Endothelial cell of umbilical vein (primary cell): ENCODE data around the gene ARID2. TPM values are rescaled to one million over a fixed set of nuclear protein-coding genes. Genes with fewer than 3 reads are reported as not detected.

Source experiments
- BruUV-seq: library from RNA; stranded (reverse); fragments of 400-500 nt; replicated peaks from 2 replicates; lab custom pipeline; 2021; lab: Mats Ljungman, UMichigan
- CTCF ChIA-PET: fragments of 300-600, 350-600 bp; sonication (Branson Sonifier 250); formaldehyde crosslinking; loops from one replicate; lab custom pipeline; 2021; ENCODE audit warnings: antibody characterized with exemption, inconsistent platforms; lab: Charles Lee
- POLR2A ChIA-PET: fragments of 300-600, 350-600 bp; sonication (Branson Sonifier 250); formaldehyde crosslinking; loops from one replicate; lab custom pipeline; 2021; ENCODE audit warnings: antibody characterized with exemption, inconsistent platforms; lab: Charles Lee
- DNase-seq: peaks from one replicate; pipeline ENCODE4 v3.0.0-alpha.2; 2011; ENCODE audit warnings: low read depth, low spot score
- FAIRE-seq: peaks from 2 replicates; lab custom pipeline; 2011; peaks lifted over from hg19 to GRCh38; lab: Jason Lieb, UNC
- H2AFZ ChIP-seq: 2 replicates; pipeline ENCODE4 v1.6.0; 2012; ENCODE audit warnings: low read depth, low read length, control low read depth, inconsistent platforms
- H3K27ac ChIP-seq: 2 replicates; pipeline ENCODE4 v1.5.1; 2011; ENCODE audit warnings: low read depth, mild to moderate bottlenecking, control low read depth, low read length, moderate library complexity; ENCODE audit not compliant: insufficient read depth
- H3K27me3 ChIP-seq, 2 experiments: 2 replicates each; pipeline versions ENCODE4 v1.6.0 to v1.6.1; 2011; ENCODE audit warnings: low read length in 2 of 2, mixed read lengths in 1 of 2; ENCODE audit not compliant: control insufficient read depth in 2 of 2, insufficient read depth in 2 of 2
- H3K36me3 ChIP-seq, 2 experiments: 2 replicates in 1 of 2; 3 replicates in 1 of 2; pipeline ENCODE4 v1.5.1; 2011; ENCODE audit warnings: low read length in 2 of 2, mild to moderate bottlenecking in 1 of 2, moderate library complexity in 1 of 2; ENCODE audit not compliant: control insufficient read depth in 2 of 2, insufficient read depth in 2 of 2; ENCODE audit errors: extremely low read depth in 1 of 2
- H3K4me1 ChIP-seq: 3 replicates; pipeline ENCODE4 v1.5.1; 2011; ENCODE audit warnings: mild to moderate bottlenecking, low read length; ENCODE audit not compliant: control insufficient read depth, insufficient read depth; ENCODE audit errors: extremely low read depth
- H3K4me2 ChIP-seq: 2 replicates; pipeline ENCODE4 v1.6.1; 2011; ENCODE audit warnings: low read length, control low read depth, mixed read lengths; ENCODE audit not compliant: insufficient read depth
- H3K4me3 ChIP-seq, 3 experiments: fragments of 200-600 bp in 1 of 3; sonication (generic), shearing (Covaris generic) in 1 of 3; replicated peaks in 1 of 3; 2 replicates each; pipeline ENCODE4 v1.5.1; 2011 to 2016; ENCODE audit warnings: control low read depth in 3 of 3, low read length in 3 of 3, mild to moderate bottlenecking in 2 of 3, inconsistent platforms in 1 of 3, low read depth in 1 of 3, moderate library complexity in 1 of 3; ENCODE audit not compliant: insufficient read depth in 1 of 3
- H3K79me2 ChIP-seq: 2 replicates; pipeline ENCODE4 v1.6.0; 2012; ENCODE audit warnings: low read length, inconsistent platforms; ENCODE audit not compliant: control insufficient read depth, insufficient read depth
- H3K9ac ChIP-seq: replicated peaks from 2 replicates; pipeline ENCODE3; 2011; ENCODE audit warnings: low read length, control low read depth; ENCODE audit not compliant: insufficient read depth; ENCODE audit errors: extremely low read depth
- H3K9me1 ChIP-seq: replicated peaks from 3 replicates; pipeline ENCODE4 v1.6.0; 2011; ENCODE audit warnings: mild to moderate bottlenecking, low read length; ENCODE audit not compliant: control insufficient read depth, insufficient read depth; ENCODE audit errors: extremely low read depth
- H3K9me3 ChIP-seq: replicated peaks from 2 replicates; pipeline ENCODE4 v1.5.1; 2012; ENCODE audit warnings: low read length, inconsistent platforms; ENCODE audit not compliant: control insufficient read depth, insufficient read depth
- H4K20me1 ChIP-seq: replicated peaks from 2 replicates; pipeline ENCODE3; 2011; ENCODE audit warnings: mild to moderate bottlenecking, low read length; ENCODE audit not compliant: control insufficient read depth, insufficient read depth; ENCODE audit errors: extremely low read depth
- CTCF ChIP-seq, 2 donors: IDR thresholded peaks; 1 replicate in 1 of 2; 2 replicates in 1 of 2; pipeline ENCODE4 v1.5.1; 2011; ENCODE audit warnings: low read length in 2 of 2, mild to moderate bottlenecking in 2 of 2, moderate library complexity in 2 of 2, control low read depth in 1 of 2, inconsistent platforms in 1 of 2, low read depth in 1 of 2; ENCODE audit not compliant: insufficient read depth in 1 of 2; ENCODE audit errors: extremely low read depth in 1 of 2
- EZH2 ChIP-seq: IDR thresholded peaks from 2 replicates; pipeline ENCODE4 v1.6.1; 2012; ENCODE audit warnings: borderline replicate concordance, low read depth, mild to moderate bottlenecking, moderate library complexity, low read length, inconsistent platforms; ENCODE audit not compliant: severe bottlenecking
- FOS ChIP-seq: IDR thresholded peaks from 2 replicates; pipeline ENCODE4 v1.6.1; 2011; ENCODE audit warnings: mild to moderate bottlenecking, low read length, moderate library complexity, borderline replicate concordance; ENCODE audit not compliant: insufficient read depth
- GATA2 ChIP-seq: IDR thresholded peaks from 2 replicates; pipeline ENCODE4 v1.7.0; 2011; ENCODE audit warnings: low read depth, mild to moderate bottlenecking, moderate library complexity, mixed read lengths, low read length; ENCODE audit not compliant: insufficient read length, insufficient read depth
- JUN ChIP-seq: IDR thresholded peaks from 2 replicates; pipeline ENCODE4 v1.6.1; 2011; ENCODE audit warnings: borderline replicate concordance, low read depth; ENCODE audit not compliant: insufficient read length, insufficient read depth
- MAX ChIP-seq: IDR thresholded peaks from 2 replicates; pipeline ENCODE4 v1.6.1; 2011; ENCODE audit not compliant: insufficient read depth, insufficient read length
- MYC ChIP-seq: IDR thresholded peaks from one replicate; pipeline ENCODE4 v1.6.1; 2011; ENCODE audit warnings: mild to moderate bottlenecking, low read depth, low read length
- POLR2A ChIP-seq: IDR thresholded peaks from 2 replicates; pipeline ENCODE4 v1.6.1; 2012; ENCODE audit warnings: low read depth, mild to moderate bottlenecking, control low read depth, low read length
- POLR2AphosphoS5 ChIP-seq: IDR thresholded peaks from 2 replicates; pipeline ENCODE4 v1.6.1; 2012; ENCODE audit warnings: low read depth, mild to moderate bottlenecking, control low read depth, low read length, moderate library complexity; ENCODE audit not compliant: insufficient read depth
- dilution Hi-C: fragments of 300-500 bp; cut with MboI; formaldehyde crosslinking; loops from one replicate; pipeline ENCODE4 v1.15.0; 2019; ENCODE audit warnings: low sequenced_read_pairs; ENCODE audit not compliant: extremely low pct_ligation_motif_present
- intact Hi-C: fragments of 100-400 bp; cut with micrococcal nuclease; formaldehyde crosslinking; loops from one replicate; pipeline ENCODE4 v1.10.0; 2022
- polyA plus RNA-seq, 4 experiments: library from polyadenylated mRNA; depleted of rRNA in 3 of 4; stranded (reverse) in 3 of 4; unstranded in 1 of 4; fragments of >200 nt; gene quantifications; 2 replicates each; pipeline versions ENCODE4 v1.2.1 to v1.2.3, GENCODE V29; 2011 to 2012; ENCODE audit warnings: missing spikeins in 1 of 4
- total RNA-seq: library from RNA; stranded (reverse); gene quantifications from 2 replicates; pipeline ENCODE4 v1.2.3, GENCODE V29; 2021

The ARID2 gene
- total and polyA plus RNA-seq, 2 donors (not counting 3 experiments of a cell fraction or from before 2014, with no cell fraction given): 10.8 to 26.7 TPM

DNA sequence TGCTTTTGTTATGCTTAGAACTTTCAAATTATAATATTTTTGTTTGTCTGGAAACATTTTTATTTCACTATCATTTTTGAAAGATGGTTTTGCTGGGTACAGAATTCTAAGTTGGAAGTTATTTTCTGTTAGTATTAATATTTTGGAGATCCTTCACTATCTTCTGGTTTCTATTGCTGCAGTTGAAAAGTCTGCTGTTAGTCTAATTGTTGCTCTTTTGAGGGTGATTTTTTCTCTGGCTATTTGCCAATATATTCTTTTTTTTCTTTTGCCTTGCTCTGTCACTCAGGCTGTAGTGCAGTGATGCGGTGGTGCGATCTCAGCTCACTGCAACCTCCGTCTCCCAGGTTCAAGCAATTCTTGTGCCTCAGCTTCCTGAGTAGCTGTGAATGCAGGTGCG, 28.2 kb upstream of the ARID2 start:
- DNase-seq (no peak), FAIRE-seq (no peak)
- Histone ChIP-seq H3K9me3 (no peaks in the 10 kb centered on the region), H3K9ac (no peak overlapping the region), H3K79me2 (no peaks in the 10 kb centered on the region), H3K4me1 (no peaks in the 10 kb centered on the region), H3K9me1 (no peaks in the 10 kb centered on the region), H3K4me3 (no peak overlapping the region), H2AFZ (no peak overlapping the region), H3K27me3 (no peaks in the 10 kb centered on the region), H3K27ac (no peak overlapping the region), H4K20me1 (no peaks in the 10 kb centered on the region), H3K36me3 (no peaks in the 10 kb centered on the region), H3K4me2 (no peak overlapping the region)
- TF ChIP-seq POLR2AphosphoS5 (no peak), JUN (no peak), CTCF (IDR thresholded peaks at IDR 0.05; ENCODE audit: extremely low read depth in 1 of 2, insufficient read depth in 1 of 2, low read depth in 1 of 2, low read length in 2 of 2) (no peak), GATA2 (no peak), MAX (no peak), EZH2 (no peak), FOS (no peak), MYC (no peak), POLR2A (no peak)
- ChIA-PET CTCF (interaction anchor here (1.1 kb wide), 2 partner anchors 23 to 157 kb away, joined by 4 to 5 read pairs; no protein-coding TSS in a partner anchor), POLR2A (no interaction called here)
- intact Hi-C loops: no loop called here
- dilution Hi-C loops: no loop called here
- BruUV-seq: no TSS peak
